HG03342 (cell line): ENCODE data around the gene TMEFF1.
"Not testable (repeated sequence)": the region's sequence is repeated elsewhere in the genome, so short reads cannot be mapped to it uniquely, and the experiment has no call there.

Experiments
- ATAC-seq: cut with Tn5 transposase; IDR thresholded peaks from one replicate; pipeline ENCODE4 v1.9.1; 2021; ENCODE audit warnings: mild to moderate bottlenecking, moderate library complexity; ENCODE audit not compliant: unreplicated experiment

The TMEFF1 gene

GRCh38 chr9:100486479-100487176 is 13.7 kb downstream of the TMEFF1 start:
- ATAC-seq, result no peak

GRCh38 chr9:100488177-100488576 is 15.2 kb downstream of the TMEFF1 start:
- ATAC-seq, result no peak

- ATAC-seq, result no peak
These were observed 16.9 kb downstream of the TMEFF1 start for GRCh38 chr9:100489836-100490235.

GRCh38 chr9:100492952-100493351 is 20.0 kb downstream of the TMEFF1 start:
- no peak for ATAC-seq

- ATAC-seq, result no peak
These were observed 25.6 kb downstream of the TMEFF1 start for GRCh38 chr9:100498592-100498991.

GRCh38 chr9:100499460-100499859 is 26.5 kb downstream of the TMEFF1 start:
- no peak for ATAC-seq

GRCh38 chr9:100499866-100500265 is 26.9 kb downstream of the TMEFF1 start:
- ATAC-seq, result no peak

GRCh38 chr9:100505564-100506159 is 32.7 kb downstream of the TMEFF1 start:
- ATAC-seq, result peak; percentile 88

- not testable (repeated sequence) for ATAC-seq
These were observed 34.4 kb downstream of the TMEFF1 start for GRCh38 chr9:100507350-100507749.

GRCh38 chr9:100511205-100511604 is 38.3 kb downstream of the TMEFF1 start:
- ATAC-seq, result no peak

- ATAC-seq, result no peak
These were observed 42.9 kb downstream of the TMEFF1 start for GRCh38 chr9:100515578-100516494.

- no peak for ATAC-seq
These were observed 48.3 kb downstream of the TMEFF1 start for GRCh38 chr9:100521282-100521681.

GRCh38 chr9:100525563-100525962 is 52.6 kb downstream of the TMEFF1 start:
- no peak for ATAC-seq

GRCh38 chr9:100527180-100527794 is 54.3 kb downstream of the TMEFF1 start:
- ATAC-seq, result not testable (repeated sequence)

- no peak for ATAC-seq
These were observed 61.5 kb downstream of the TMEFF1 start for GRCh38 chr9:100534401-100534800.

GRCh38 chr9:100540327-100540726 is 67.4 kb downstream of the TMEFF1 start:
- no peak for ATAC-seq

GRCh38 chr9:100549048-100549447 is 76.1 kb downstream of the TMEFF1 start:
- no peak for ATAC-seq

- ATAC-seq, result no peak
These were observed 82.0 kb downstream of the TMEFF1 start for GRCh38 chr9:100554935-100555401.

GRCh38 chr9:100555471-100555870 is 82.5 kb downstream of the TMEFF1 start:
- no peak for ATAC-seq

- no peak for ATAC-seq
These were observed 84.1 kb downstream of the TMEFF1 start for GRCh38 chr9:100557053-100557452.

GRCh38 chr9:100561256-100561655 is 88.3 kb downstream of the TMEFF1 start:
- no peak for ATAC-seq
